GM19463 (cell line): ENCODE measurements around the gene SNX3.
"Not testable (repeated sequence)": the region's sequence is repeated elsewhere in the genome, so short reads cannot be mapped to it uniquely, and the experiment has no call there.

ENCODE experiments used
- ATAC-seq: cut with Tn5 transposase; IDR thresholded peaks from one replicate; pipeline ENCODE4 v1.9.1; 2021; ENCODE audit warnings: mild to moderate bottlenecking, moderate library complexity; ENCODE audit not compliant: unreplicated experiment

SNX3 gene

GRCh38 chr6:108260809-108261569 lies at the start of gene SNX3:
SNX3 (minus strand) TSS chr6:108261040; CDS start chr6:108260921, 119 bp downstream.
- ATAC-seq = peak; percentile 86

GRCh38 chr6:108309844-108310243 lies 49.0 kb upstream of the SNX3 start:
- no peak for ATAC-seq

GRCh38 chr6:108308641-108309040 lies 47.8 kb upstream of the SNX3 start:
- not testable (repeated sequence) for ATAC-seq

GRCh38 chr6:108304646-108305045 lies 43.8 kb upstream of the SNX3 start:
- ATAC-seq = no peak

GRCh38 chr6:108302386-108302785 lies 41.5 kb upstream of the SNX3 start:
- no peak for ATAC-seq

GRCh38 chr6:108295676-108296075 lies 34.8 kb upstream of the SNX3 start:
- no peak for ATAC-seq

- peak; percentile 88 for ATAC-seq
Observed at GRCh38 chr6:108294727-108295625, 34.1 kb upstream of the SNX3 start, which contains the start of gene AFG1L. AFG1L (plus strand) TSS chr6:108295054; CDS start chr6:108295080, 26 bp downstream.

GRCh38 chr6:108294297-108294726 lies 33.5 kb upstream of the SNX3 start:
- peak; percentile 12 for ATAC-seq

GRCh38 chr6:108293527-108294296 lies 32.9 kb upstream of the SNX3 start:
- no peak for ATAC-seq

- ATAC-seq = not testable (repeated sequence)
Observed at GRCh38 chr6:108292561-108292960, 31.7 kb upstream of the SNX3 start.

- ATAC-seq = no peak
Observed at GRCh38 chr6:108291091-108291490, 30.3 kb upstream of the SNX3 start.

- ATAC-seq = no peak
Observed at GRCh38 chr6:108288742-108289141, 27.9 kb upstream of the SNX3 start.

- no peak for ATAC-seq
Observed at GRCh38 chr6:108287373-108287772, 26.5 kb upstream of the SNX3 start.

- ATAC-seq = no peak
Observed at GRCh38 chr6:108286366-108286765, 25.5 kb upstream of the SNX3 start.

GRCh38 chr6:108285381-108285780 lies 24.5 kb upstream of the SNX3 start:
- ATAC-seq = no peak

GRCh38 chr6:108277831-108278230 lies 17.0 kb upstream of the SNX3 start:
- ATAC-seq = no peak

- no peak for ATAC-seq
Observed at GRCh38 chr6:108277295-108277694, 16.5 kb upstream of the SNX3 start.

GRCh38 chr6:108275976-108276375 lies 15.1 kb upstream of the SNX3 start:
- no peak for ATAC-seq

GRCh38 chr6:108274546-108274945 lies 13.7 kb upstream of the SNX3 start:
- ATAC-seq = no peak

- not testable (repeated sequence) for ATAC-seq
Observed at GRCh38 chr6:108269955-108270354, 9.1 kb upstream of the SNX3 start.

- ATAC-seq = no peak
Observed at GRCh38 chr6:108268845-108269244, 8.0 kb upstream of the SNX3 start.
